ENCODE results near the gene CNN2.

Gene CNN2

GRCh38 chr19:1064661-1065605, 38.5 kb downstream of the CNN2 start:
- peak in 1 of 3 donors; percentile 71 for DNase-seq (ENCODE audit: low read depth in 2 of 3, low spot score in 1 of 3)

GRCh38 chr19:1065606-1066109, 39.2 kb downstream of the CNN2 start:
- no peak for DNase-seq (ENCODE audit: low read depth in 2 of 3, low spot score in 1 of 3)

GRCh38 chr19:1066251-1066747, 39.9 kb downstream of the CNN2 start:
- no peak for DNase-seq (ENCODE audit: low read depth in 2 of 3, low spot score in 1 of 3)

GRCh38 chr19:1066748-1067340, 40.4 kb downstream of the CNN2 start, which contains the start of gene ARHGAP45:
Gene ARHGAP45, plus strand, starts transcription at chr19:1067167. Its CDS starts 239 bp downstream, at chr19:1067406.
- DNase-seq (ENCODE audit: low read depth in 2 of 3, low spot score in 1 of 3) = peak in 2 of 3 donors; percentile 63 to 73

- peak in 1 of 3 donors; percentile 53 for DNase-seq (ENCODE audit: low read depth in 2 of 3, low spot score in 1 of 3)
Measured at GRCh38 chr19:1067341-1067957, 41.0 kb downstream of the CNN2 start.

- DNase-seq (ENCODE audit: low read depth in 2 of 3, low spot score in 1 of 3) = no peak
Measured at GRCh38 chr19:1068009-1069001, 41.9 kb downstream of the CNN2 start.

- DNase-seq (ENCODE audit: low read depth in 2 of 3, low spot score in 1 of 3) = no peak
Measured at GRCh38 chr19:1069009-1069779, 42.8 kb downstream of the CNN2 start.

GRCh38 chr19:1070576-1070930, 44.1 kb downstream of the CNN2 start:
- DNase-seq (ENCODE audit: low read depth in 2 of 3, low spot score in 1 of 3) = no peak

GRCh38 chr19:1070931-1071791, 44.8 kb downstream of the CNN2 start:
- no peak for DNase-seq (ENCODE audit: low read depth in 2 of 3, low spot score in 1 of 3)

GRCh38 chr19:1072371-1073015, 46.1 kb downstream of the CNN2 start:
- no peak for DNase-seq (ENCODE audit: low read depth in 2 of 3, low spot score in 1 of 3)

- no peak for DNase-seq (ENCODE audit: low read depth in 2 of 3, low spot score in 1 of 3)
Measured at GRCh38 chr19:1073063-1073955, 46.9 kb downstream of the CNN2 start.

GRCh38 chr19:1073956-1074517, 47.6 kb downstream of the CNN2 start:
- no peak for DNase-seq (ENCODE audit: low read depth in 2 of 3, low spot score in 1 of 3)

GRCh38 chr19:1074544-1075283, 48.3 kb downstream of the CNN2 start:
- peak in 2 of 3 donors; percentile 53 to 73 for DNase-seq (ENCODE audit: low read depth in 2 of 3, low spot score in 1 of 3)

GRCh38 chr19:1076046-1076386, 49.6 kb downstream of the CNN2 start:
- DNase-seq (ENCODE audit: low read depth in 2 of 3, low spot score in 1 of 3) = no peak

GRCh38 chr19:1076951-1077350, 50.5 kb downstream of the CNN2 start:
- peak; percentile 71 to 89 (median 85) for DNase-seq (ENCODE audit: low read depth in 2 of 3, low spot score in 1 of 3)

- DNase-seq (ENCODE audit: low read depth in 2 of 3, low spot score in 1 of 3) = peak in 2 of 3 donors; percentile 71 to 74
Measured at GRCh38 chr19:1079566-1080111, 53.2 kb downstream of the CNN2 start.

Measured in stimulated activated CD4-positive, alpha-beta T cell treated with anti-CD3 and anti-CD28 coated beads, Interleukin-12 subunit alpha, Interleukin-12 subunit beta, amount 100 ng/mL, for 48 hours (primary cell).